Tongue (tissue), 2 donors: ENCODE data around the gene CCL20. TPM values are rescaled to one million over a fixed set of nuclear protein-coding genes. Genes with fewer than 3 reads are reported as not detected.
A peak's percentile ranks its signal among the peaks of the same experiment; 100 is the strongest.
"Not testable (repeated sequence)": the region's sequence is repeated elsewhere in the genome, so short reads cannot be mapped to it uniquely, and the experiment has no call there.

Experiments used
- DNase-seq: peaks from one replicate; pipeline ENCODE4 v3.0.0-alpha.2; 2015
- total RNA-seq: library from RNA; depleted of rRNA; stranded (reverse); fragments of >200 nt; gene quantifications from one replicate; pipeline ENCODE4 v1.2.3, GENCODE V29; 2014

Gene CCL20
- not detected for total RNA-seq

GRCh38 chr2:227813562-227814353 is at the start of gene CCL20:
TSS of gene CCL20 (plus strand) at chr2:227813842. CDS start at chr2:227813912, 70 bp downstream.
- DNase-seq = no peak

GRCh38 chr2:227765788-227766372 is 47.8 kb upstream of the CCL20 start:
- DNase-seq = no peak

GRCh38 chr2:227766373-227766883 is 47.2 kb upstream of the CCL20 start:
- DNase-seq = peak; percentile 87

GRCh38 chr2:227767830-227768229 is 45.8 kb upstream of the CCL20 start:
- DNase-seq = no peak

- DNase-seq = no peak
Measured at GRCh38 chr2:227772197-227772661, 41.4 kb upstream of the CCL20 start.

- no peak for DNase-seq
Measured at GRCh38 chr2:227772932-227773331, 40.7 kb upstream of the CCL20 start.

- no peak for DNase-seq
Measured at GRCh38 chr2:227774011-227774624, 39.5 kb upstream of the CCL20 start.

GRCh38 chr2:227774895-227775842 is 38.5 kb upstream of the CCL20 start:
- DNase-seq = no peak

- DNase-seq = no peak
Measured at GRCh38 chr2:227780981-227781615, 32.5 kb upstream of the CCL20 start.

GRCh38 chr2:227781841-227782240 is 31.8 kb upstream of the CCL20 start:
- no peak for DNase-seq

GRCh38 chr2:227782804-227783203 is 30.8 kb upstream of the CCL20 start:
- no peak for DNase-seq

GRCh38 chr2:227783404-227784138 is 30.1 kb upstream of the CCL20 start:
- DNase-seq = no peak

- peak; percentile 42 for DNase-seq
Measured at GRCh38 chr2:227785293-227785692, 28.3 kb upstream of the CCL20 start.

- no peak for DNase-seq
Measured at GRCh38 chr2:227788561-227789018, 25.1 kb upstream of the CCL20 start.

GRCh38 chr2:227789803-227790202 is 23.8 kb upstream of the CCL20 start:
- no peak for DNase-seq

- DNase-seq = no peak
Measured at GRCh38 chr2:227793148-227793712, 20.4 kb upstream of the CCL20 start.

- DNase-seq = no peak
Measured at GRCh38 chr2:227796045-227796711, 17.5 kb upstream of the CCL20 start.

GRCh38 chr2:227796768-227797167 is 16.9 kb upstream of the CCL20 start:
- DNase-seq = not testable (repeated sequence)

- no peak for DNase-seq
Measured at GRCh38 chr2:227799202-227799601, 14.4 kb upstream of the CCL20 start.

GRCh38 chr2:227802882-227803281 is 10.8 kb upstream of the CCL20 start:
- DNase-seq = no peak
